DND-41 (cell line): ENCODE results near the gene PEX14.

ENCODE experiments used
- ATAC-seq: fragments of 200-7000 bp; cut with Tn5 transposase; 3 replicates; pipeline ENCODE4 v1.9.1; 2021; ENCODE audit warnings: low read depth; ENCODE audit not compliant: insufficient read depth
- DNase-seq: peaks from one replicate; pipeline ENCODE4 v3.0.0-alpha.2; 2020
- H2AFZ ChIP-seq: 2 replicates; pipeline ENCODE4 v1.6.0; 2012; ENCODE audit warnings: low read depth, low read length
- H3K27ac ChIP-seq: 2 replicates; pipeline ENCODE4 v1.5.1; 2012; ENCODE audit warnings: low read length, inconsistent platforms
- H3K27me3 ChIP-seq: fragments of 200-600 bp; sonication (generic); 2 replicates; pipeline ENCODE4 v1.6.0; 2012; ENCODE audit warnings: low read length, mild to moderate bottlenecking, inconsistent platforms; ENCODE audit not compliant: insufficient read depth, poor library complexity
- H3K36me3 ChIP-seq: 2 replicates; pipeline ENCODE4 v1.5.1; 2012; ENCODE audit warnings: low read length, inconsistent platforms; ENCODE audit not compliant: insufficient read depth
- H3K4me1 ChIP-seq: 2 replicates; pipeline ENCODE4 v1.5.1; 2012; ENCODE audit warnings: mild to moderate bottlenecking, low read length; ENCODE audit not compliant: insufficient read depth
- H3K4me2 ChIP-seq: 2 replicates; pipeline ENCODE4 v1.6.0; 2012; ENCODE audit warnings: mild to moderate bottlenecking, moderate library complexity, low read length, inconsistent platforms; ENCODE audit not compliant: insufficient read depth
- H3K4me3 ChIP-seq, 2 experiments: fragments of 200-600 bp in 1 of 2; shearing (Covaris generic) in 1 of 2; 2 replicates each; pipeline ENCODE4 v1.5.1; 2012 to 2016; ENCODE audit warnings: inconsistent platforms in 2 of 2, low read length in 2 of 2, mild to moderate bottlenecking in 2 of 2, low read depth in 1 of 2, moderate library complexity in 1 of 2
- H3K79me2 ChIP-seq: 2 replicates; pipeline ENCODE4 v1.6.0; 2012; ENCODE audit warnings: low read length, inconsistent platforms; ENCODE audit not compliant: insufficient read depth
- H3K9ac ChIP-seq: 2 replicates; pipeline ENCODE4 v1.6.0; 2012; ENCODE audit warnings: low read depth, mild to moderate bottlenecking, inconsistent platforms, low read length, moderate library complexity
- H3K9me3 ChIP-seq: 2 replicates; pipeline ENCODE4 v1.5.1; 2012; ENCODE audit warnings: low read length, moderate library complexity, mild to moderate bottlenecking, inconsistent platforms; ENCODE audit not compliant: insufficient read depth, severe bottlenecking
- H4K20me1 ChIP-seq: 2 replicates; pipeline ENCODE4 v1.6.0; 2012; ENCODE audit warnings: low read length; ENCODE audit not compliant: insufficient read depth
- EZH2 ChIP-seq: IDR thresholded peaks from 3 replicates; pipeline ENCODE4 v1.6.1; 2012; ENCODE audit warnings: borderline replicate concordance, low read depth, mild to moderate bottlenecking, moderate library complexity, low read length, inconsistent platforms; ENCODE audit not compliant: severe bottlenecking
- TF ChIP-seq, protein P1 (sequence below): IDR thresholded peaks from 2 replicates; pipeline ENCODE4 v1.5.1; 2012; ENCODE audit warnings: borderline replicate concordance, low read length, moderate library complexity, mild to moderate bottlenecking; ENCODE audit not compliant: poor library complexity, severe bottlenecking; ENCODE audit errors: extremely low read depth

The PEX14 gene

GRCh38 chr1:10532362-10532761, 57.6 kb downstream of the PEX14 start:
- Histone ChIP-seq H3K36me3 (peaks cover 13% of the 10 kb centered on the region), H3K4me1 (no peaks in the 10 kb centered on the region), H4K20me1 (peaks cover 22% of the 10 kb centered on the region), H3K27me3 (no peaks in the 10 kb centered on the region), H2AFZ (no peak overlapping the region), H3K27ac (no peak overlapping the region), H3K4me3 (no peak overlapping the region), H3K4me2 (no peak overlapping the region), H3K79me2 (peaks cover 19% of the 10 kb centered on the region), H3K9me3 (no peaks in the 10 kb centered on the region), H3K9ac (no peak overlapping the region)
- TF ChIP-seq, protein P1, sequence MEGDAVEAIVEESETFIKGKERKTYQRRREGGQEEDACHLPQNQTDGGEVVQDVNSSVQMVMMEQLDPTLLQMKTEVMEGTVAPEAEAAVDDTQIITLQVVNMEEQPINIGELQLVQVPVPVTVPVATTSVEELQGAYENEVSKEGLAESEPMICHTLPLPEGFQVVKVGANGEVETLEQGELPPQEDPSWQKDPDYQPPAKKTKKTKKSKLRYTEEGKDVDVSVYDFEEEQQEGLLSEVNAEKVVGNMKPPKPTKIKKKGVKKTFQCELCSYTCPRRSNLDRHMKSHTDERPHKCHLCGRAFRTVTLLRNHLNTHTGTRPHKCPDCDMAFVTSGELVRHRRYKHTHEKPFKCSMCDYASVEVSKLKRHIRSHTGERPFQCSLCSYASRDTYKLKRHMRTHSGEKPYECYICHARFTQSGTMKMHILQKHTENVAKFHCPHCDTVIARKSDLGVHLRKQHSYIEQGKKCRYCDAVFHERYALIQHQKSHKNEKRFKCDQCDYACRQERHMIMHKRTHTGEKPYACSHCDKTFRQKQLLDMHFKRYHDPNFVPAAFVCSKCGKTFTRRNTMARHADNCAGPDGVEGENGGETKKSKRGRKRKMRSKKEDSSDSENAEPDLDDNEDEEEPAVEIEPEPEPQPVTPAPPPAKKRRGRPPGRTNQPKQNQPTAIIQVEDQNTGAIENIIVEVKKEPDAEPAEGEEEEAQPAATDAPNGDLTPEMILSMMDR: no peak
- TF ChIP-seq EZH2: no peak
- DNase-seq (no peak), ATAC-seq (no peak)

- H3K36me3 ChIP-seq: peaks cover 22% of the 10 kb centered on the region
- no peak for TF ChIP-seq EZH2
- TF ChIP-seq, protein P1: no peak
- no peaks in the 10 kb centered on the region for H3K9me3 ChIP-seq
- no peak overlapping the region for H3K4me3 ChIP-seq
- ATAC-seq (no peak), DNase-seq (no peak)
- H3K4me1 ChIP-seq: no peaks in the 10 kb centered on the region
- H3K27me3 ChIP-seq: no peaks in the 10 kb centered on the region
- no peak overlapping the region for H2AFZ ChIP-seq
- H4K20me1 ChIP-seq: peaks cover 22% of the 10 kb centered on the region
- H3K4me2 ChIP-seq: no peak overlapping the region
- no peak overlapping the region for H3K27ac ChIP-seq
- H3K9ac ChIP-seq: no peak overlapping the region
- peaks cover 18% of the 10 kb centered on the region for H3K79me2 ChIP-seq
These were observed 59.8 kb downstream of the PEX14 start for GRCh38 chr1:10534519-10534918.

- Histone ChIP-seq H3K4me1 (no peaks in the 10 kb centered on the region), H3K9me3 (no peaks in the 10 kb centered on the region), H3K27ac (no peak overlapping the region), H3K9ac (no peak overlapping the region), H4K20me1 (peaks cover 27% of the 10 kb centered on the region), H2AFZ (no peak overlapping the region), H3K4me3 (no peak overlapping the region), H3K79me2 (peaks cover 12% of the 10 kb centered on the region), H3K27me3 (no peaks in the 10 kb centered on the region), H3K4me2 (no peak overlapping the region), H3K36me3 (peaks cover 28% of the 10 kb centered on the region)
- ATAC-seq (no peak), DNase-seq (no peak)
- TF ChIP-seq EZH2: no peak
- TF ChIP-seq, protein P1: no peak
These were observed 61.5 kb downstream of the PEX14 start for GRCh38 chr1:10536133-10536770.
